ENCODE data around the gene GALNTL6.

The GALNTL6 gene

DNA sequence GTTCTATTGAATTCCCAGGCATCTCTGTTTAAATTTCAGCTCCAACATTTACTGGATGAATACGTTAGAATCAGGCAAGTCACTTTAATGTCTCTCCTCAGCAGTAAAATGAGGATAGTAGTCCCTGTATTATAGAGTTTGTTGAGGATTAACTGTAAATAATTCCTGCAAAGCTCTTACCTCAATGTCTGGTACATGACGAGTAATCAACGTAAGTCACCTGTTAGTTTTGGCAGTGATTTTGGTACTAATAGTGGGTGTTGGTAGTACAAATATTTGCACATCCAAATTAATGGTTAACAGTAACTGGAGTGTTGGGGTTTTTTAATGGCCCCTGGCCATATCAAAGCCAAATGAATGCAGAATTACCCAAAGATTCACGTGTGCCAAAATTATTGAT is 1165.6 kb downstream of the GALNTL6 start:
- TF ChIP-seq POLR2A (IDR thresholded peaks at IDR 0.05; ENCODE audit: low read length) = no peak
- TF ChIP-seq GATA1 (IDR thresholded peaks at IDR 0.05; ENCODE audit: low read depth, low read length) = no peak
- DNase-seq = no peak

DNA sequence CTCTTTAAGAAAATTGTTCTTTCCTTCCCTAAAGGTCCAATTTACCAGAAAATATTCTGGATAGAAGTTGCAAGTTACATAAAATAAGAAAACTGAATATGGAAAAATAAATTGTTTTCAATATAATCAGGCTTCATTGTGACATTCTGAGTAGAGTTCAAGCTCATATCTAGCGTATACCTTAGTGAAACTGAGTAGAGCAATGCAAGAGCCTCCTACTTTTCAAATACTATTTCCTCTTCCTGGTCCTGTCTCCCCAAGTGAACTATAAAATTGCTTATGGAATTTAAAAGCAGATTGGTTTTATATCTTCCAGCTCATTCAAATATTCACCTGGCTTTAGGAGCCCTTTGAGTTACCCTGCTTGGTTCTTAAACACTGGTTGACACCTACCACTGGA is 1166.1 kb downstream of the GALNTL6 start:
- no peak for TF ChIP-seq POLR2A (IDR thresholded peaks at IDR 0.05; ENCODE audit: low read length)
- TF ChIP-seq GATA1 (IDR thresholded peaks at IDR 0.05; ENCODE audit: low read depth, low read length) = no peak
- DNase-seq = no peak

DNA sequence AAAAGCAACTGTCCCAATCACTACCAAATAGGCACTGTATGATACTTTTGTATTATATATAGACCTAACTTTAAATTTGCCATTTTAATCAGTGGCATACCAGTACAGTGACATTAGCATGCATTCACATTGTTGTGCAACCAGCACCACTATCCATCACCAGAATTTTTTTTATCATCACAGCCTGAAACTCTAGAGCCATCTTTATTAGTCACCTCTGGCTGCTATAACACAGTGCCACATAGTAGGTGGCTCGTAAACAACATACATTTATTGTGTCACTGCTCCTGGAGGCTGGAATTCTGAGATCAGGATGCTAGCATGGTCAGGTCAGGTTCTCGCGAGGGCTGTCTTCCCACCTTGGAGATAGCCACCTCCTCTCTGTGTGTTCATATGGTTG is 1167.0 kb downstream of the GALNTL6 start:
- TF ChIP-seq GATA1 (IDR thresholded peaks at IDR 0.05; ENCODE audit: low read depth, low read length) (no peak), POLR2A (IDR thresholded peaks at IDR 0.05; ENCODE audit: low read length) (no peak)
- no peak for DNase-seq

DNA sequence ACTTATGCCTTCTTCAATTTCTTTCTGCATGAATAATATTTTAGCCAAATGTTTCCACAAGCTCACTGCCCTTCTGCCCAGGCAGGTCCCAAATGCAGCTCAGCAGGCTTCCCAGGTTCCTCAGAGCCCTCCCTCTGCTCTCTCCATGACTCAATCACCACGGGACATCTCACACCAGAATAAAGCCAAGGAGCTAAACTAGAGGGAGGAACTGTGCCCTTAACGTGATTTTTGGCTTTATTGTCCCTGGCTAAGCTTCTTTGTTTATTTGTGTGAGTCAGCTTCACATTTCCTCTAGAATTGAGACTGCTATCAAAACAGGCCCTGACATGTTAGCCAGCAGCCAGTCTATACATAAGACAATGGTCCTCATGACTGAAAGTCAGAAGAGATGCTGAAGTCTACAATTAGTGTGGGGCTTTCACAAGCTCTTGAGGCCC is 1169.0 kb downstream of the GALNTL6 start:
- TF ChIP-seq GATA1 (IDR thresholded peaks at IDR 0.05; ENCODE audit: low read depth, low read length) = no peak
- TF ChIP-seq POLR2A (IDR thresholded peaks at IDR 0.05; ENCODE audit: low read length) = no peak
- no peak for DNase-seq

DNA sequence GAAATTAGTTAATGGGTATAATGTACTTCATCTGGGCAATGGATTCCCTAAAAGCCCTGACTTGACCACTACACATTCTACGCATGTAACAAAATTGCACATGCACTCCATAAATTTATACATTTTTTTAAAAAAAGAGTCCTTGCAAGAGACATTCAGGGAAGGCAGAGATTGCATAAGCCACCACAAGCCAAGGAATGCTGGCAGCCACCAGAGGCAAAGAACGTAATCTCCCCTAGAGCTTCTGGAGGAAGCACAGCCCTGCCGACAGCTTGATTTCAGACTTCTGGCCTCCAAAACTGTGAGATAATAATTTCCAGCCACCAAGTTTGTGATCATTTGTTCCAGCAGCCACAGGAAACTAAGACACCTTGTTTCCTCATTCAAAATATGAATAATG is 1169.8 kb downstream of the GALNTL6 start:
- no peak for TF ChIP-seq POLR2A (IDR thresholded peaks at IDR 0.05; ENCODE audit: low read length)
- TF ChIP-seq GATA1 (IDR thresholded peaks at IDR 0.05; ENCODE audit: low read depth, low read length) = no peak
- no peak for DNase-seq

GRCh38 chr4:172983631-172984030 is 1170.4 kb downstream of the GALNTL6 start:
- TF ChIP-seq POLR2A (IDR thresholded peaks at IDR 0.05; ENCODE audit: low read length) (no peak), GATA1 (IDR thresholded peaks at IDR 0.05; ENCODE audit: low read depth, low read length) (no peak)
- DNase-seq = no peak

- TF ChIP-seq POLR2A (IDR thresholded peaks at IDR 0.05; ENCODE audit: low read length) (no peak), GATA1 (IDR thresholded peaks at IDR 0.05; ENCODE audit: low read depth, low read length) (no peak)
- no peak for DNase-seq
Measured at GRCh38 chr4:172985552-172985951, 1172.3 kb downstream of the GALNTL6 start.

DNA sequence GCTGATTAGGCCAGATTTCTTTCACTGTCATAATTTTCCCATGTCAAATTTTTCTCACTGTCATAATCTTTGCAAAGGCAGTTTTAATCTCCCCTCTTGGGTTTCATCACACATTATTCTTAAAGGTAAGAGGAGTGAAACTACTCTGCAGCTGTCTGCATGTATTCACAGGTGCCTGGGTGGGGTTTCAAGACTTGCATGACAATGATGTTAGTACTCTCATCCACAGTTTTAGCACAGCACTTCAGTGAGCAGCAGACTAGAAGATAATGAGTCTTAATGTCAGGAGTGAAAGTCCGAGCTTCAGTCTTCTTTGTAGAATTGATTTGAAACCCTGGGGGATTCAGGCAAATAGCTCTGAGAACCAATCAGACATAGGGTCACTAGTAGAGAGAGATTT is 1172.9 kb downstream of the GALNTL6 start:
- no peak for DNase-seq
- no peak for TF ChIP-seq POLR2A (IDR thresholded peaks at IDR 0.05; ENCODE audit: low read length)

DNA sequence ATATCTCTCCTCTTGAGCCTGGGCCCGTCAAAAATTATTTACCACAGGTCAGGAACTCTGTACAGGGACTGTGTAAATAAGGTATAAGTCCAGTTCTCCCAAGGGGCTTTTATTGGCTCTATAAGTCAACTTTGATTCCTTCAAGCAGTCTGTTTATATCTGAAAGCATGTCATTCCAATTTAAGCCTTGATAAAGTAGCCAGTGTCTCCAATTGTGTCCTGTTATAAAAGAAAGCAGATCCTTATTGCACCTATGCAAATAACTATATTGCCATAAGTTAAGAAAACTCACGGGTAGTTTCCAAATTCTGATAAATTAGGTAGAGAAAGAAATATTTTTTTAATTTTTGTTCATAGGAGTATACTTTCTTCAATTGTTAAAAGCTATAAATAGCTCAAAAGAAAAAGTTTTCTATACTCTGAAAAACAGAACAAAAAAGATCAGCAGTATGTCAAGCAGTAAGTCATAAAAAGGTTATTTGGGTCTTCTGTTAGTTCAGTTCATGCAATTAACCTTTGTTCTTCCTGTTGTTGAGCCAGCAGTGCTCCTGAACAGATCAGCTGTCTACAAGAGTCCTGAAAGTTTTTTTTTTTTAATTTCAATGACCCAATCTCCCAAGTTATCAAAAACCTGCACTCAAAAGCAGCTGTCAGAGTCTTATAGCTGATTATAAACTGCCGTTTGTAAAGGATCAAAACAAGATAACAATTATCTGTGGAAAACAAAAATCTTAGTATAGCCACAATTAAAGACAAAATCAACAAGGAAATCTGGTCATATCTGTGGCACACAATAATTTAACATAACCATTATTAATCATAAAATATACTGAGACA is 1177.0 kb downstream of the GALNTL6 start:
- no peak for TF ChIP-seq GATA1 (IDR thresholded peaks at IDR 0.05; ENCODE audit: low read depth, low read length)
- no peak for TF ChIP-seq POLR2A (IDR thresholded peaks at IDR 0.05; ENCODE audit: low read length)
- DNase-seq = peak; percentile 21 to 74

GRCh38 chr4:172992648-172993378 is 1179.6 kb downstream of the GALNTL6 start:
- no peak for TF ChIP-seq POLR2A (IDR thresholded peaks at IDR 0.05; ENCODE audit: low read length)
- TF ChIP-seq GATA1 (IDR thresholded peaks at IDR 0.05; ENCODE audit: low read depth, low read length) = no peak
- peak; percentile 74 to 88 for DNase-seq

- TF ChIP-seq GATA1 (IDR thresholded peaks at IDR 0.05; ENCODE audit: low read depth, low read length) = no peak
- TF ChIP-seq POLR2A (IDR thresholded peaks at IDR 0.05; ENCODE audit: low read length) = no peak
- DNase-seq = no peak
Measured at GRCh38 chr4:172995161-172995560, 1182.0 kb downstream of the GALNTL6 start.

GRCh38 chr4:172995704-172996103 is 1182.5 kb downstream of the GALNTL6 start:
- TF ChIP-seq GATA1 (IDR thresholded peaks at IDR 0.05; ENCODE audit: low read depth, low read length) = no peak
- no peak for TF ChIP-seq POLR2A (IDR thresholded peaks at IDR 0.05; ENCODE audit: low read length)

GRCh38 chr4:172996571-172997216 is 1183.5 kb downstream of the GALNTL6 start:
- peak; percentile 37 to 78 for DNase-seq
- no peak for TF ChIP-seq GATA1 (IDR thresholded peaks at IDR 0.05; ENCODE audit: low read depth, low read length)
- TF ChIP-seq POLR2A (IDR thresholded peaks at IDR 0.05; ENCODE audit: low read length) = no peak

More at GRCh38 chr4:172995704-172996103, 1182.5 kb downstream of the GALNTL6 start:
- no peak for DNase-seq

DNA sequence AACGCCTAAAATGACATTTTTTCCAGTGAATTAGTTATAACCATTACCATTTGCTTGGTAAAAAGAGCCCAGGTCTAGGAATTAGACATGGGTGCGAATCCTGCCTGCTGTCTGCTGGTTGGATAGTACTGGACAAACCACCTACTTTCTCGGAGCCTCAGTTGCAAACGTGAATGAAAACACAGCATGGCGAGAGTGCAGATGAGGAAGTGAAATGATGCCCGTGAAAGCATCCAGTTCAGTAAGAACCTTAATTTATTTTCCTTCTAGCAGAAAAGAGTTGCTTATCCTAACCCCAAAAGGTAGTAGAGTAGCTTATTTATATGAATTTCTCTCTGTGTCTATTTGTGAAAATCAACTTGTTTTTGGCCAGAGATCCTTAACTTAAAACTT is 1184.0 kb downstream of the GALNTL6 start:
- TF ChIP-seq POLR2A (IDR thresholded peaks at IDR 0.05; ENCODE audit: low read length) = no peak
- no peak for TF ChIP-seq GATA1 (IDR thresholded peaks at IDR 0.05; ENCODE audit: low read depth, low read length)
- DNase-seq = peak in 1 of 2 experiments; percentile 34
